Mesodermal cell (in vitro differentiated cells): ENCODE results near the gene SLC22A15. TPM values are rescaled to one million over a fixed set of nuclear protein-coding genes. Genes with fewer than 3 reads are reported as not detected.

Source experiments
- H3K27ac ChIP-seq: 2 replicates; pipeline ENCODE4 v1.7.0; 2013; ENCODE audit warnings: mild to moderate bottlenecking, low read depth, low read length, moderate library complexity; ENCODE audit not compliant: severe bottlenecking
- H3K36me3 ChIP-seq: 2 replicates; pipeline ENCODE4 v1.7.1; 2013; ENCODE audit warnings: mild to moderate bottlenecking, low read length, moderate library complexity; ENCODE audit not compliant: control insufficient read depth, insufficient read depth
- H3K4me1 ChIP-seq: one replicate; pipeline ENCODE4 v1.7.1; 2013; ENCODE audit warnings: mild to moderate bottlenecking, low read length; ENCODE audit not compliant: insufficient read depth, control insufficient read depth, poor library complexity, severe bottlenecking
- H3K4me3 ChIP-seq: 2 replicates; pipeline ENCODE4 v1.7.0; 2013; ENCODE audit warnings: low read length, control low read depth, mild to moderate bottlenecking; ENCODE audit not compliant: insufficient read depth, poor library complexity, severe bottlenecking; ENCODE audit errors: extremely low read depth
- H3K9me3 ChIP-seq: 2 replicates; pipeline ENCODE4 v1.7.1; 2013; ENCODE audit warnings: mild to moderate bottlenecking, low read length, moderate library complexity; ENCODE audit not compliant: control insufficient read depth
- WGBS, 2 experiments: methylation state at CpG; one replicate each; pipeline ENCODE4 v1.1.5; 2013; ENCODE audit warnings: missing lambda C conversion rate in 2 of 2; ENCODE audit not compliant: insufficient coverage in 2 of 2; 5-methylcytosine and 5-hydroxymethylcytosine counted together
- polyA plus RNA-seq, 2 experiments: library from polyadenylated mRNA; stranded (reverse); fragments of 50-300 nt; gene quantifications; one replicate each; pipeline ENCODE4 v1.2.3, GENCODE V29; 2013

SLC22A15 gene
- 3.0 TPM for polyA plus RNA-seq (2013, experiment 1 of 2)
- polyA plus RNA-seq (2013, experiment 2 of 2), result 2.4 TPM

DNA sequence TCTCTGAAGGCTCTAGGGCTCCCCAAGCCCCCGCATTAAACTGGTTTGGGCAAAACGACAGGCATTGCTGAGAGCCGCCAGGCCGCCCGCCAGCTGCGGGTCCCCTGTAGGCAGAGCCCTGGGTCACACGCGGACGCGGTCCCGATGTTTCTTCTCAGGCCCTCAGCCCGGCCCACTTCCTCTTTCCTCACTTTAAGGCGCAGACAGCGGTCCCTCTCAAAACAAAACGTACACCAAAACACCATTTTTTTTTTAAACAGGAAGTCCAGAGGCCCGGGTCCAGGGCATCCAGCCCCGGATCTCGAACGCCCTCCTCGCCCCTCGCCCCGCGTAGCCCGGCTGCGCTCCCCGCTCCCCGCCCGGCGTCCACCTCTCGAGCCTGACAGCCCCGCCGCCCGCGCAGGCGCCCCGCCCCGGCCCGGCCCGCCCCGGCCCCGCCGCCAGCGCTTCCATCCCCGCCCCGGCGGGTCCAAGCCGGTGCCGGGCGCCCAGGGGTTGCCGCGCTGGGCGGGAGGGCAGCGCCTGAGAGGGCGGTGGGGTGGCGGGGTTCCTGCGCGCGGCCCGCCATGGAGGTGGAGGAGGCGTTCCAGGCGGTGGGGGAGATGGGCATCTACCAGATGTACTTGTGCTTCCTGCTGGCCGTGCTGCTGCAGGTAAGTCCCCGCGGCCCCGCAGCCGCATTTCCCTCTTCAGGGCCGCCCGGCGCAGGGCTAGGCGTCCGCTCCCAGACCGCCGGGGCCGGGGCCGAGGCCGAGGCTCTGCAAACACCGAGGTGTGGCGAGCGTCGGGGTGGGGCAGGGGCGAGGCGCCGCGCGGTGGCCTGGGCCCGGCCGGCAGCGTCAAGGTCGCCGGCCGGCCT lies at the start of gene SLC22A15:
Gene SLC22A15 (plus strand): TSS at position 452 of the 859 bp plus-strand sequence. CDS start 115 bp downstream, at position 567.
- Histone ChIP-seq H3K4me3 (peak within 1 kb of the TSS; percentile 53), H3K4me1 (peaks cover 3% of the 10 kb centered on the region), H3K9me3 (no peaks in the 10 kb centered on the region), H3K36me3 (no peaks in the 10 kb centered on the region), H3K27ac (no peak within 1 kb of the TSS)
- 1% methylated on average over 35 to 58 of the region's 91 CpGs for WGBS, 2 experiments

DNA sequence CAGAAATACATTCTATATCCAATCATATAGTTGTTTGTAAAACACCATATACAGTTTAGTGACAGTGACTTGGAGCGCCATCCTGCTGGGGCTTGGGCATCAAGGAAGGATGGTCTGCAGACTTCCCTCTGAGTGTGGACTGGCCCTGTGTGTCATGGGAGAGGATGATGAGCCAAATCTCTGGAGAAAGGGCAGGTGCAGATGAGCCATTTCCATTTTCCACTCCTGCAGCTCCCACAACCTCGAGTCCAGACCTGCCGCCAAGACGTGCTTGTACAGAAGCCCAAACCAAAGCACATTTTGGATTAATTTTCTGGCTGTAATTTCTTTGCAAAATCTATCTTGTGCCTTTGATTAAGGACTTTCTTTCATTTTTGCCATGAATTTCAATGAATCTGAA lies 48.3 kb upstream of the SLC22A15 start:
- no peaks in the 10 kb centered on the region for H3K36me3 ChIP-seq
- no peak overlapping the region for H3K27ac ChIP-seq
- 100% methylated on average over 3 to 4 of the region's 4 CpGs for WGBS, 2 experiments

DNA sequence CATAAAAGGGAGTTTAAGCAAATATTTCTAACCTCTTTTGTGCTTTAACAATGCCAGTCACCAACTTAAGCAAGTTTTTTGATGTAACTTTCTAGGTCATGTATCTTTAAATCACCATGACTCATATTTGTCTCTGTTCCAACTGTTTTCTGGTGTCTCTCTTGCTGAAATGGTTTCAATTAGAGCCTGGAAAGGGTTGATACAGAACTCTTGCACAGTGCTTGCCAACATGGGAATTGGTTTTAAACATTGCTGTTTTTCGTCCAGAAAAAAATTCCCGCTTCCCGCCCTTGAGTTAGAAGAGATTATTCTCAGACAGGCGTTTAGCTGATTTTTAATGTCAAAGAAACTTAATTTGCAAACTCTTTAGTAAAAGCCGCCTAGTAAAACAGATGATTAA lies 46.4 kb upstream of the SLC22A15 start:
- 80 to 86% methylated on average over 1 to 3 of the region's 5 CpGs for WGBS, 2 experiments
- Histone ChIP-seq H3K4me1 (no peaks in the 10 kb centered on the region), H3K4me3 (no peak overlapping the region), H3K9me3 (peaks cover 6% of the 10 kb centered on the region), H3K27ac (no peak overlapping the region), H3K36me3 (no peaks in the 10 kb centered on the region)

More for the DNA sequence above, 48.3 kb upstream of the SLC22A15 start:
- Histone ChIP-seq H3K4me3 (no peak overlapping the region), H3K4me1 (no peaks in the 10 kb centered on the region), H3K9me3 (peaks cover 6% of the 10 kb centered on the region)

DNA sequence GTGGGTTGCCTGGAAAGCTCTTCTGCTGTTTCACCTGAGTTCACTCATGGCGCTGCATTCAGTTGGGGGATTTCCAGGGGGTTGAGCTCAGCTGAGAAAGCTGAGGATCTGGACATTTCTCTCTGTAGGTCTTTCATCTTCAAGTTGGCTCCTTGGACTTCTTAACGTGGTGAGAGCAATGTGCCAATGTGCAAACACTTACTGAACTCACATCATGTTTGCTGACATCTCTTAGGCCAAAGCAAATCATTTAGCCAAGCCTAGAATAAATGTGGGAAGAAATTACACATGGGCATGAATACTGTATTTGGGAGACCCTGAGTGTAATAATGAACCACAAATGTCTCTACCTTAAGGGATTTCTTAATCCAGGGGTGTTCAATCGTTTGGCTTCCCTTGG lies 42.7 kb upstream of the SLC22A15 start:
- H3K4me1 ChIP-seq, result no peaks in the 10 kb centered on the region
- H3K9me3 ChIP-seq, result peaks cover 6% of the 10 kb centered on the region
- WGBS, 2 experiments, result 84 to 100% methylated on average over 1 to 2 of the region's 3 CpGs
- H3K27ac ChIP-seq, result no peak overlapping the region
- no peak overlapping the region for H3K4me3 ChIP-seq
- no peaks in the 10 kb centered on the region for H3K36me3 ChIP-seq

DNA sequence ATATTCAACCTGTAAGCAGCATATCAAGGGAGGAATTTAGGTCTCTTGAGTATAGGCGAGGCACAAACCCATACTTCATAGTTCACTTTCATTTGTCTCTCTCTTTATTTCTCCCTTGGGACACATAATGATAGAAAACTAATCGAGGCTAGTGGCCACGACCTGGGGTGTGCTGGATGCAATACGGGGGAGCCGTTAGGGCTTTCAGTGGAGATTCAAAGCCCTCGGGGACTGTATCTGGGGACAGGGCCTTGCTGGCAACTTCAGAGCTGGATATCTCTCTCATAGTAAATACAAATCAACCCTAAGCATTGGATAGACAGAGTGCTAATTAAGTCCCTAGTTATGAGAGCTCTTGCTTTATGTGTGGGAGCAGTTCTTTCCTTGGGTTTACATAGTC lies 36.9 kb upstream of the SLC22A15 start:
- H3K4me1 ChIP-seq, result no peaks in the 10 kb centered on the region
- no peak overlapping the region for H3K4me3 ChIP-seq
- WGBS, 2 experiments, result 89% methylated on average over 5 of the region's 6 CpGs; no CpG with 5 or more reads in 1 of the 2 experiments
- no peaks in the 10 kb centered on the region for H3K9me3 ChIP-seq
- H3K27ac ChIP-seq, result no peak overlapping the region
- H3K36me3 ChIP-seq, result no peaks in the 10 kb centered on the region

DNA sequence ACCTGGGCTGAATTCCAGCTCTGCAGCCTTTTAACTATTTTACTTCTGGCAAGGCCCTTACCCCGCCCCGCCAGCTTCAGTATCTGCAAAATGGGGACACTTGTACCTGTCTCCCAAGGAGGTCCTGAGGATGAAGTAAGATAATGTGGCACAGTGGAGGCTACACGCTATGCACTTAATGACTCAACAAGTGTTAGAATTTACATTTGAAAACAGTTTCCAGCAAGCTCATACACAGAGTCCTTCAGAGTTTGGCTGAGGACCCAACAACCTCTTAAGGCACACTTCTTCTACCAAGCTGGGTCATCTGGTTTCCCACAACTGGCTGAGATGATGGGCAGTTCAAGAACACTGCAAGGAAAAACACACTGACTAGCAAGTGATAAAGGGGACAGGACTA lies 30.2 kb upstream of the SLC22A15 start:
- 100% methylated on average over 2 of the region's 3 CpGs for WGBS, 2 experiments
- H3K27ac ChIP-seq, result no peak overlapping the region
- H3K4me1 ChIP-seq, result no peaks in the 10 kb centered on the region
- H3K36me3 ChIP-seq, result no peaks in the 10 kb centered on the region
- no peaks in the 10 kb centered on the region for H3K9me3 ChIP-seq
- no peak overlapping the region for H3K4me3 ChIP-seq

DNA sequence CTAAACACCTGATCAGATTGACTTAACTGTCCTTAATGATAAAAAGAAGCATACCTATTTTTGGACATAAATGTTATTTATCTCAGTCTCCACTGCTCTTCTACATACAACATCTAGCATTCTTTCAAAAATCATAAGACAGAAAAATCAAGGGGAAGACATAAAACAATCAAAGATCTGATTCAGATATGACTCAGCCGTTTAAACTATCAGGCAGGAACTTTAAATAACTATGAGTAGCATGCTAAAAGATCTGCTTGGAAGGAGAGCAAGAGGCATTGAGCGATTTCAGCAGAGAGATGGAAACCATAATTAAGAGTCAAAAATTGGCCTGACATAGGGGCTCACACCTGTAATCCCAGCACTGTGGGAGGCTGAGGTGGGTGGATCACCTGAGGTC lies 27.2 kb upstream of the SLC22A15 start:
- no peaks in the 10 kb centered on the region for H3K4me1 ChIP-seq
- H3K4me3 ChIP-seq, result no peak overlapping the region
- no peak overlapping the region for H3K27ac ChIP-seq
- H3K9me3 ChIP-seq, result no peaks in the 10 kb centered on the region
- WGBS, 2 experiments, result 90 to 100% methylated on average over 1 to 2 of the region's 2 CpGs
- no peaks in the 10 kb centered on the region for H3K36me3 ChIP-seq

DNA sequence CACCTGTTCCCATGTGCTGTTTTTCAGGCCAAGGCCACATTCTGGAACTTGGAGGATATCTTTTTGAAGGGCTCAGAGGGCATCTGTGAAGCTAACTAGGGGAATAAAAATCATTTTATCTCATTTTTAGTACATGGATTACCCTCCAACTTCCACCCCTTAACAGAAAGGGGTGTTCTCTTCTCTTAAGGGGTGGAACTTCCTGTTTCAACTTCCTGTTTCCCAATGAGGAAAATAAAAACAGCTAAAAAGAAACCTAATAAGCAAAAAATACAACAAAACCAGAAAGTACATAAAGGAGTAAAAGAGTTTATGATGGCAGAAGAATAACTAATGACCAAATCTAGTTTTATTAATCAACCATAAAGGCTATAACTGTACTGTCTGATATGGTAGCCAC lies 24.8 kb upstream of the SLC22A15 start:
- no peak overlapping the region for H3K4me3 ChIP-seq
- H3K27ac ChIP-seq, result no peak overlapping the region
- no peaks in the 10 kb centered on the region for H3K36me3 ChIP-seq
- H3K9me3 ChIP-seq, result no peaks in the 10 kb centered on the region
- no peaks in the 10 kb centered on the region for H3K4me1 ChIP-seq

DNA sequence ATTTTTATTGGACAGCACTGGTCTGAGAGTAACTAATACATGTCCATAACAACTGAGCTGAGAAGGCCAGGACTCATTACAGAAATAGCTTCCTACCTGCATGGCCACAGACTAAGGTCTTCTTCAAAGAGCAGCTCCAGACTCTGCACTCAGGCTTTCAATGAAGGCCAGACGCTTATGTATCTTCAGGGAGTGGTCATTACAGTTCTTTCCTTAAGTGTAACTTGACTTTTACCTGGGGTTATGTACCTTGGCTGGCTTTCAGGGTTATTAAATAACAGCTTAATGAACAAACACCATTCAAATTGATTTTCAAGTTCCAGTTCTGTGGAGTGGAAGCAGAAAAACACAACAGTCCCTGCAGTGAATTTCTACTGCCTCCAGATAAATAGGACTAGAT lies 23.8 kb upstream of the SLC22A15 start:
- Histone ChIP-seq H3K4me3 (no peak overlapping the region), H3K36me3 (no peaks in the 10 kb centered on the region), H3K27ac (no peak overlapping the region), H3K4me1 (no peaks in the 10 kb centered on the region), H3K9me3 (no peaks in the 10 kb centered on the region)
- no CpG with 5 or more reads among the region's 1 CpG for WGBS, 2 experiments

DNA sequence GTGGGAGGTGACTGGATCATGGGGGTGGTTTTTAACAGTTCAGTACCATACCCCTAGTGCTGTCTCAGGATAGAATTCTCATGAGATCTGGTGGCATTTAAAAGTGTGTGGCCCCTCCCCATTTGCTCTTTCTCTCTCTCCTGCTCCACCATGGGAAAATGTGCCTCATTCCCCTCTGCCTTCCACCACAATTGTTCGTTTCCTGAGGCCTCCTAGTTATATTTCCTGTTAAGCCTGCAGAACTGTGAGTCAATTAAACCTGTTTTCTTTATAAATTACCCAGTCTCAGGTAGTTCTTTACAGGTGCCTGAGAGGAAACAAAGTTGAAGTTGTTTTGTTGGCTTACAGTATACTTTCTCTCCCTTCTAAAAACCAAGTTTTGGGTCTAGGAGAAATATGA lies 23.1 kb upstream of the SLC22A15 start:
- no peaks in the 10 kb centered on the region for H3K4me1 ChIP-seq
- H3K36me3 ChIP-seq, result no peaks in the 10 kb centered on the region
- no CpG with 5 or more reads among the region's 1 CpG for WGBS, 2 experiments
- H3K9me3 ChIP-seq, result no peaks in the 10 kb centered on the region
- H3K27ac ChIP-seq, result no peak overlapping the region
- no peak overlapping the region for H3K4me3 ChIP-seq

DNA sequence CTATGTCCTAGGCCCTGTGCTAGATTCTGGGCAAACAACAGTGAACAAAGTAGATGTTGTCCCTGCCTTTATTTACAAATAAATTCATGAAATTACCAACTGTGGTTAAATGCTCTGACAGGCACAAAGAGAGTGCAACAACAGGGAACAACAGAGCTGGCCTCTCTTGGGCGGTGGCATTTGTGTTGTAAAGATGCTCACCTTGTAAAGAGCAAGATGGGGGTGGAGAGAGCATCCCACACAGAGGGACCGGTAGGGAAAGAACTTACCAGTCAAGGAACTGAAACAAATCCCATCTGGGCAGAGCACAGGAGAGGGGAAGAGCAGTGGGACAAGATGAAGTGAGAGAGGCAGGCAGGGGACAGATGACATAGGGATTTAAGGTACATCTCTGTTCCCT lies 21.6 kb upstream of the SLC22A15 start:
- H3K36me3 ChIP-seq, result no peaks in the 10 kb centered on the region
- H3K9me3 ChIP-seq, result no peaks in the 10 kb centered on the region
- no peaks in the 10 kb centered on the region for H3K4me1 ChIP-seq
- WGBS, 2 experiments, result 48 to 53% methylated on average over 2 of the region's 2 CpGs
- H3K4me3 ChIP-seq, result no peak overlapping the region
- H3K27ac ChIP-seq, result no peak overlapping the region
